GM23338 (cell line): ENCODE data around the gene OR7A5. TPM values are rescaled to one million over a fixed set of nuclear protein-coding genes. Genes with fewer than 3 reads are reported as not detected.
A peak's percentile ranks its signal among the peaks of the same experiment; 100 is the strongest.
"Not testable (repeated sequence)": the region's sequence is repeated elsewhere in the genome, so short reads cannot be mapped to it uniquely, and the experiment has no call there.

Experiments used
- ATAC-seq: fragments of 200-7000 bp; cut with Tn5 transposase; 3 replicates; pipeline ENCODE4 v1.9.1; 2020
- DNase-seq: peaks from one replicate; pipeline ENCODE4 v3.0.0-alpha.2; 2015; ENCODE audit warnings: low spot score
- H2AFZ ChIP-seq: fragments of 200-600 bp; sonication (generic); 2 replicates; pipeline ENCODE4 v1.8.0; 2016; ENCODE audit warnings: antibody characterized with exemption, mild to moderate bottlenecking, moderate library complexity
- H3F3A ChIP-seq: fragments of 200-600 bp; sonication (generic); replicated peaks from 2 replicates; pipeline ENCODE4 v1.8.0; 2017; ENCODE audit warnings: antibody characterized with exemption, mixed run types, low read depth
- H3K27ac ChIP-seq: fragments of 200-600 bp; sonication (generic); 2 replicates; pipeline ENCODE4 v1.6.1; 2016; ENCODE audit warnings: low read depth
- H3K27me3 ChIP-seq: fragments of 200-600 bp; sonication (generic); 2 replicates; pipeline ENCODE4 v1.8.0; 2016; ENCODE audit warnings: mild to moderate bottlenecking, mixed run types, moderate library complexity; ENCODE audit not compliant: insufficient read depth
- H3K36me3 ChIP-seq: fragments of 200-600 bp; sonication (generic); 2 replicates; pipeline ENCODE4 v1.8.0; 2016; ENCODE audit warnings: mild to moderate bottlenecking; ENCODE audit not compliant: insufficient read depth
- H3K4me1 ChIP-seq: fragments of 200-600 bp; sonication (generic); 2 replicates; pipeline ENCODE4 v1.8.0; 2016; ENCODE audit warnings: mild to moderate bottlenecking, moderate library complexity; ENCODE audit not compliant: insufficient read depth
- H3K4me2 ChIP-seq: fragments of 200-600 bp; sonication (generic); 2 replicates; pipeline ENCODE4 v1.7.1; 2017; ENCODE audit warnings: mixed run types
- H3K4me3 ChIP-seq: fragments of 200-600 bp; sonication (generic); 2 replicates; pipeline ENCODE4 v1.6.1; 2016; ENCODE audit warnings: mixed run types
- H3K79me2 ChIP-seq: fragments of 200-600 bp; sonication (generic); replicated peaks from 2 replicates; pipeline ENCODE4 v1.8.0; 2017; ENCODE audit warnings: mild to moderate bottlenecking; ENCODE audit not compliant: insufficient read depth
- H3K9me2 ChIP-seq: fragments of 200-600 bp; sonication (generic); 2 replicates; pipeline ENCODE4 v1.8.0; 2017; ENCODE audit not compliant: insufficient read depth
- H4K20me1 ChIP-seq: fragments of 200-600 bp; sonication (generic); replicated peaks from 2 replicates; pipeline ENCODE4 v1.8.0; 2017; ENCODE audit warnings: mild to moderate bottlenecking; ENCODE audit not compliant: insufficient read depth
- H3K27ac Mint-ChIP-seq: 2 replicates; pipeline ENCODE4 v1.8.0; 2020; ENCODE audit warnings: inconsistent platforms, mild to moderate bottlenecking, moderate library complexity, mixed read lengths
- H3K27me3 Mint-ChIP-seq: 3 replicates; pipeline ENCODE4 v1.8.0; 2022; ENCODE audit warnings: low read depth, mild to moderate bottlenecking, moderate library complexity, mixed read lengths, inconsistent platforms; ENCODE audit not compliant: insufficient read depth, poor library complexity
- H3K36me3 Mint-ChIP-seq: 3 replicates; pipeline ENCODE4 v1.8.0; 2021; ENCODE audit warnings: low read depth, mild to moderate bottlenecking, inconsistent platforms, moderate library complexity, mixed read lengths
- H3K4me1 Mint-ChIP-seq: 3 replicates; pipeline ENCODE4 v1.8.0; 2020; ENCODE audit warnings: mild to moderate bottlenecking, inconsistent platforms, mixed read lengths
- H3K4me3 Mint-ChIP-seq: 3 replicates; pipeline ENCODE4 v1.8.0; 2021; ENCODE audit warnings: moderate library complexity, mild to moderate bottlenecking, inconsistent platforms, mixed read lengths
- H3K9me3 Mint-ChIP-seq: 3 replicates; pipeline ENCODE4 v1.8.0; 2020; ENCODE audit warnings: moderate library complexity, mild to moderate bottlenecking, inconsistent platforms, mixed read lengths
- EZH2phosphoT487 ChIP-seq: fragments of 200-600 bp; sonication (generic); IDR thresholded peaks from one replicate; pipeline ENCODE4 v1.8.1; 2018; ENCODE audit warnings: antibody characterized with exemption; ENCODE audit not compliant: unreplicated experiment
- NANOG ChIP-seq: IDR thresholded peaks from 2 replicates; pipeline ENCODE4 v1.6.1; 2016; ENCODE audit warnings: antibody characterized with exemption, borderline replicate concordance
- STAT1 ChIP-seq: IDR thresholded peaks from one replicate; pipeline ENCODE4 v1.6.1; 2016; ENCODE audit warnings: antibody characterized with exemption; ENCODE audit not compliant: unreplicated experiment
- polyA plus RNA-seq: library from polyadenylated mRNA; unstranded; fragments of >200 nt; fragmentation: Nextera tagmentation; extraction: Ambion mirVana; gene quantifications from 2 replicates; pipeline ENCODE4 v1.2.1, GENCODE V29; 2016
- total RNA-seq: library from RNA; depleted of rRNA; stranded (reverse); fragments of >200 nt; shearing (Covaris generic); gene quantifications from 2 replicates; pipeline ENCODE4 v1.2.3, GENCODE V29; 2014
- TF ChIP-seq, protein P1 (sequence below), 2 experiments: fragments of 200-600 bp in 1 of 2; sonication (generic) in 1 of 2; conservative IDR thresholded peaks; 2 replicates each; pipeline versions ENCODE4 v1.5.1 to v1.6.1; 2016 to 2017; ENCODE audit warnings: antibody characterized with exemption in 2 of 2, low read depth in 2 of 2, mild to moderate bottlenecking in 2 of 2, moderate library complexity in 1 of 2

The OR7A5 gene
- total and polyA plus RNA-seq, 2 experiments from 2014 or later: not detected

DNA sequence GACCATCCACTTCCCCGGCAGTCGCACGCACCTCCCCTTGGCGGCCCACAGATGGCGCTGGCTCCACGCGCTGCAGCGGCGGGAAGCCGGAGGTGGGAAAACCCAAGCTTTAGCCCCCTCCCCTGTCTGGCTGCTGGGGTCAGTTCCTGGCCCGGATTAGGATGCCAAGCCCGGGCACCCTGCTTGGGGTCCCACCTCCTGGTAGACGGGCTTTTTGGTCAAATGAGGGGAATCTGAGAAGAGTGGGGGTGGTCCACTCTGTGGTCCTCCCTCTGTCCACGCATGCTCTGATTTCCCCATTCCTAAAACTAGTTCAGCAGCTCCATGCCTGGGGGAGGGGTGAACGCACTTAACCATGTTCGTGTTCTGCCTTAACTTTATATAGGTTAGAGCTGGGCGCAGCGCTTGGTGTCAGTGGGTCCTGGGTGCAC lies 48.5 kb downstream of the OR7A5 start:
- no peaks in the 10 kb centered on the region for H3F3A ChIP-seq
- H3K36me3 Mint-ChIP-seq: no peaks in the 10 kb centered on the region
- no peaks in the 10 kb centered on the region for H4K20me1 ChIP-seq
- peak overlapping the region; percentile 65; the same call in 1 of the 2 replicates for H3K27ac Mint-ChIP-seq
- ATAC-seq (peak; percentile 95), DNase-seq (peak; percentile 79)
- H3K27me3 ChIP-seq: no peaks in the 10 kb centered on the region
- peaks cover 13% of the 10 kb centered on the region; the same call in 2 of the 3 replicates for H3K4me1 Mint-ChIP-seq
- no peak overlapping the region for H3K27ac ChIP-seq
- H3K4me3 Mint-ChIP-seq: peak overlapping the region; percentile 29; the same call in 2 of the 3 replicates
- H2AFZ ChIP-seq: peak overlapping the region; percentile 94
- peak overlapping the region; percentile 40; the same call in 1 of the 2 replicates for H3K4me3 ChIP-seq
- peaks cover 10% of the 10 kb centered on the region for H3K27me3 Mint-ChIP-seq
- H3K4me1 ChIP-seq: no peaks in the 10 kb centered on the region
- TF ChIP-seq NANOG (no peak), EZH2phosphoT487 (no peak), STAT1 (no peak)
- TF ChIP-seq, protein P1, sequence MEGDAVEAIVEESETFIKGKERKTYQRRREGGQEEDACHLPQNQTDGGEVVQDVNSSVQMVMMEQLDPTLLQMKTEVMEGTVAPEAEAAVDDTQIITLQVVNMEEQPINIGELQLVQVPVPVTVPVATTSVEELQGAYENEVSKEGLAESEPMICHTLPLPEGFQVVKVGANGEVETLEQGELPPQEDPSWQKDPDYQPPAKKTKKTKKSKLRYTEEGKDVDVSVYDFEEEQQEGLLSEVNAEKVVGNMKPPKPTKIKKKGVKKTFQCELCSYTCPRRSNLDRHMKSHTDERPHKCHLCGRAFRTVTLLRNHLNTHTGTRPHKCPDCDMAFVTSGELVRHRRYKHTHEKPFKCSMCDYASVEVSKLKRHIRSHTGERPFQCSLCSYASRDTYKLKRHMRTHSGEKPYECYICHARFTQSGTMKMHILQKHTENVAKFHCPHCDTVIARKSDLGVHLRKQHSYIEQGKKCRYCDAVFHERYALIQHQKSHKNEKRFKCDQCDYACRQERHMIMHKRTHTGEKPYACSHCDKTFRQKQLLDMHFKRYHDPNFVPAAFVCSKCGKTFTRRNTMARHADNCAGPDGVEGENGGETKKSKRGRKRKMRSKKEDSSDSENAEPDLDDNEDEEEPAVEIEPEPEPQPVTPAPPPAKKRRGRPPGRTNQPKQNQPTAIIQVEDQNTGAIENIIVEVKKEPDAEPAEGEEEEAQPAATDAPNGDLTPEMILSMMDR (conservative IDR thresholded peaks at IDR 0.05; ENCODE audit: low read depth in 2 of 2): peak; percentile 79 to 85
- peak overlapping the region; percentile 69 for H3K4me2 ChIP-seq
- no peaks in the 10 kb centered on the region for H3K36me3 ChIP-seq
- H3K9me2 ChIP-seq: no peaks in the 10 kb centered on the region
- H3K79me2 ChIP-seq: no peaks in the 10 kb centered on the region
- H3K9me3 Mint-ChIP-seq: peaks cover 3% of the 10 kb centered on the region; the same call in 1 of the 3 replicates

DNA sequence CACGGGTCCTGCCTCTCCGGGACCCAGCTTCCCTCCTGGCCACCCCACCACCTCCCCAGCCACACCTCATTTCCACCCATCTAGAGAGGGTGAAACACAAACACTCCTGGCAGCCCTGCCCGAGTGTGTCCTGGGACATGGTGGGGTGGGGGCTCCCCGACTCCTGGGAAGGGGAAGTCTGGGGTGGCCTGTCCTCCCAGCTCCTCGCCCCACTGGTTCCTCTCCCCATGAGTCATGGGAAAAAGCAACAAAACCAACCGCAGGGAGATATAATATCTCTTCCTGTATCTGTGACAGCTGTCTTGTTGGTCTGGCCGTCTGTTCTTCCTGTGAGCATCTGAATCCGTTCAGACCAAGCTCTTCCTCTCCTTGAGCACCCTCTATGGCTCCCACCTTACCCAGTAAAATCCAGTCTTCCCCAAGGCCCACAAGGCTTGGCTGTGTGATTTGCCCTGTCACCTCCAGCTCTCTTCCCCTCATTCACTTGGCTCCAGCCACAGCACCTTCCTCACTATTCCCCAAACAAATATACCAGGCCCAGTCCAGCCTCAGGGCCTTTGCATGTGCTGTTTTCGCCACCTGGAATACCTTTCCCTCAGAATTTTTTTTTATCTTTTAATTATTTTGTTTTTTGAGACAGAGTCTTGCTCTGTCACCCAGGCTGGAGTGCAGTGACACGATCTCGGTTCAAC lies 49.7 kb downstream of the OR7A5 start:
- not testable (repeated sequence) for H3K4me2 ChIP-seq, H3K4me3 Mint-ChIP-seq, H3F3A ChIP-seq, H3K36me3 Mint-ChIP-seq, ATAC-seq, H3K79me2 ChIP-seq, H3K27ac ChIP-seq, H3K4me1 ChIP-seq, H3K9me3 Mint-ChIP-seq, H3K36me3 ChIP-seq, H3K27ac Mint-ChIP-seq, H3K4me3 ChIP-seq, H4K20me1 ChIP-seq, DNase-seq, H2AFZ ChIP-seq, H3K9me2 ChIP-seq, H3K27me3 Mint-ChIP-seq, H3K27me3 ChIP-seq
- peaks cover 13% of the 10 kb centered on the region; the same call in 2 of the 3 replicates for H3K4me1 Mint-ChIP-seq

DNA sequence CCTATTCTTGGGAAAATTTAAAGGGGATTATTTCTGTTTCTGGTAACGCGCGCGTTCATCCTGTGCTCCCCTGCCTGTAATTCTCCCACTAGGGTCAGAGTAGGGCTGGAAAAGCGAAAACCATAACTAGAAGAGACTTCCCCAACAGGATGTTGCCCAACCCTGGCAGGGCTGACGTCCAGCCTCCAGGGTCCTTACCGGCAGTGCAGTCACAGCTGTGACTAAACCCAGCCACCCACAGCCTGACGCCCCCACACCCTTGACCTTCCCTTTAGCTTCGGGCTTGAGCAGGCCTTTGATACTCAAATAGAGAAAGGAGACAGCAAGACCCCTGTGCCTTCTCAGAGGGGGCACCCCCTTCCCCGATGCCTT lies 50.3 kb downstream of the OR7A5 start:
- H3K4me1 Mint-ChIP-seq: peaks cover 13% of the 10 kb centered on the region; the same call in 2 of the 3 replicates
- not testable (repeated sequence) for H3K4me3 Mint-ChIP-seq, H3K4me1 ChIP-seq, H2AFZ ChIP-seq, H3K79me2 ChIP-seq, H3K27ac Mint-ChIP-seq, H3K9me2 ChIP-seq, DNase-seq, H3K36me3 ChIP-seq, ATAC-seq, H3K4me3 ChIP-seq, H4K20me1 ChIP-seq, H3K27me3 Mint-ChIP-seq, H3F3A ChIP-seq, H3K27me3 ChIP-seq, H3K27ac ChIP-seq, H3K36me3 Mint-ChIP-seq, H3K9me3 Mint-ChIP-seq, H3K4me2 ChIP-seq

DNA sequence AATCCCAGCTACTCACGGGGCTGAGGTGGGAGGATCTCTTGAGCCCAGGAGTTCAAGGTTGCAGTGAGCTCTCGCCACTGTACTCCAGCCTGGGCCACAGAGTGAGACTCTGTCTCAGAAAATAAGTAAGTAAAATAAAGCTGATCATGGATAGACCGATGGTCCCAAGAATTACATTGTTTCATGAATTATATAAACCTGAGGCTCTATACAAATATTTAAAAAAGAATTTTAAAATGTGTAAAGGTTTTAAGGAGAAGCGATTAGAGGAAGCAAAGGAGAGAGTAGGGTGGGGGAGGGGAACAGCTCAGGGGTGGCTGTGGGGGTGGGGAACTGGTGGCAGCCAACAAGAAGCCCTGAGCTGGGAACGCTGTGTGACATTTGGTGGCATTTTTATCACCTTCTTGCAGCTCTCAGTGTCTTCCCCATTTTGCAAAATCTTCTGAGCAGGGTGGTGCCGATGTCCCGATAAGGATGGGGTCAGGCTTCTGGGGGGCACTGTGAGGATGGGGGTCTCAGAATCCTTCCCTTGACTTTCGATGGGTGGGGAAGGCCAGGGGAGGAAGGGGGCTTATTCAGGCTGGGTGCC lies 51.5 kb downstream of the OR7A5 start:
- H2AFZ ChIP-seq: peak overlapping the region; percentile 74; the same call in 1 of the 2 replicates
- H3K9me3 Mint-ChIP-seq, H3K27ac Mint-ChIP-seq, H3K36me3 ChIP-seq, H3K4me1 ChIP-seq, H3K4me2 ChIP-seq, H3K79me2 ChIP-seq, H3K36me3 Mint-ChIP-seq, H3K4me3 ChIP-seq, ATAC-seq, H3K27ac ChIP-seq, H3K4me3 Mint-ChIP-seq, H4K20me1 ChIP-seq, H3K9me2 ChIP-seq, DNase-seq, H3F3A ChIP-seq, H3K27me3 Mint-ChIP-seq, H3K27me3 ChIP-seq: not testable (repeated sequence)
- H3K4me1 Mint-ChIP-seq: peaks cover 19% of the 10 kb centered on the region
